H9 (cell line): ENCODE data around the gene CACNA2D3. TPM values are rescaled to one million over a fixed set of nuclear protein-coding genes. Genes with fewer than 3 reads are reported as not detected.

ENCODE experiments used
- DNase-seq: peaks from one replicate; pipeline ENCODE4 v3.0.0-alpha.2; 2017
- H2AFZ ChIP-seq: one replicate; pipeline ENCODE4 v1.6.1; 2013; ENCODE audit warnings: mild to moderate bottlenecking, low read length, control low read depth, moderate library complexity
- H2AK5ac ChIP-seq: 2 replicates; pipeline ENCODE4 v1.6.1; 2013; ENCODE audit warnings: low read length, control low read depth, mixed read lengths; ENCODE audit not compliant: insufficient read length
- H2BK120ac ChIP-seq: one replicate; pipeline ENCODE4 v1.6.1; 2013; ENCODE audit warnings: low read depth, mild to moderate bottlenecking, low read length, control low read depth, inconsistent platforms; ENCODE audit not compliant: poor library complexity, severe bottlenecking
- H2BK12ac ChIP-seq: 2 replicates; pipeline ENCODE4 v1.6.1; 2013; ENCODE audit warnings: low read length, control low read depth, mixed read lengths, low read depth; ENCODE audit not compliant: insufficient read length
- H2BK15ac ChIP-seq: 2 replicates; pipeline ENCODE4 v1.6.1; 2013; ENCODE audit warnings: low read depth, low read length, control low read depth
- H2BK20ac ChIP-seq: one replicate; pipeline ENCODE4 v1.6.1; 2013; ENCODE audit warnings: low read depth, mild to moderate bottlenecking, low read length, control low read depth, inconsistent platforms; ENCODE audit not compliant: poor library complexity, severe bottlenecking
- H2BK5ac ChIP-seq: 2 replicates; pipeline ENCODE4 v1.6.1; 2013; ENCODE audit warnings: low read length, control low read depth, mixed read lengths; ENCODE audit not compliant: insufficient read length
- H3K14ac ChIP-seq: 2 replicates; pipeline ENCODE4 v1.6.1; 2013; ENCODE audit warnings: low read length, control low read depth; ENCODE audit not compliant: insufficient read depth
- H3K18ac ChIP-seq: 2 replicates; pipeline ENCODE4 v1.6.1; 2013; ENCODE audit warnings: low read depth, mild to moderate bottlenecking, mixed read lengths, low read length, control low read depth; ENCODE audit not compliant: insufficient read length
- H3K23ac ChIP-seq: 2 replicates; pipeline ENCODE4 v1.6.1; 2013; ENCODE audit warnings: low read length, control low read depth, mixed read lengths, low read depth; ENCODE audit not compliant: insufficient read length
- H3K23me2 ChIP-seq: 2 replicates; pipeline ENCODE4 v1.6.1; 2013; ENCODE audit warnings: low read depth, mild to moderate bottlenecking, mixed read lengths, low read length, control low read depth; ENCODE audit not compliant: insufficient read length, poor library complexity, severe bottlenecking
- H3K27ac ChIP-seq: 2 replicates; pipeline ENCODE4 v1.5.1; 2013; ENCODE audit warnings: low read length, control low read depth, mixed read lengths, low read depth; ENCODE audit not compliant: insufficient read length
- H3K27me3 ChIP-seq: 2 replicates; pipeline ENCODE4 v1.6.1; 2013; ENCODE audit warnings: low read length, control low read depth, inconsistent platforms; ENCODE audit not compliant: insufficient read depth
- H3K4ac ChIP-seq: 2 replicates; pipeline ENCODE4 v1.6.1; 2013; ENCODE audit warnings: low read depth, mild to moderate bottlenecking, control low read depth, inconsistent platforms, low read length, moderate library complexity
- H3K4me1 ChIP-seq: 2 replicates; pipeline ENCODE4 v1.6.1; 2013; ENCODE audit warnings: low read length, control low read depth, inconsistent platforms; ENCODE audit not compliant: insufficient read depth
- H3K4me2 ChIP-seq: 2 replicates; pipeline ENCODE4 v1.6.1; 2013; ENCODE audit warnings: low read length, control low read depth, mixed read lengths; ENCODE audit not compliant: insufficient read length, insufficient read depth
- H3K56ac ChIP-seq: 2 replicates; pipeline ENCODE4 v1.6.1; 2013; ENCODE audit warnings: low read depth, mild to moderate bottlenecking, mixed read lengths, low read length, control low read depth; ENCODE audit not compliant: insufficient read length
- H3K79me1 ChIP-seq: 2 replicates; pipeline ENCODE4 v1.6.1; 2013; ENCODE audit warnings: low read depth, mild to moderate bottlenecking, moderate library complexity, low read length, control low read depth, inconsistent platforms; ENCODE audit not compliant: insufficient read depth, poor library complexity, severe bottlenecking
- H3K79me2 ChIP-seq: 2 replicates; pipeline ENCODE4 v1.6.1; 2013; ENCODE audit warnings: low read length, control low read depth, inconsistent platforms; ENCODE audit not compliant: insufficient read depth
- H3K9ac ChIP-seq: 2 replicates; pipeline ENCODE4 v1.6.1; 2013; ENCODE audit warnings: low read length, control low read depth, mixed read lengths; ENCODE audit not compliant: insufficient read length; ENCODE audit errors: extremely low read depth
- H3K9me3 ChIP-seq: one replicate; pipeline ENCODE4 v1.6.1; 2013; ENCODE audit warnings: low read depth, low read length, inconsistent platforms; ENCODE audit not compliant: control insufficient read depth
- H3T11ph ChIP-seq: one replicate; pipeline ENCODE4 v1.6.1; 2013; ENCODE audit warnings: mild to moderate bottlenecking, low read length, control low read depth, inconsistent platforms
- H4K20me1 ChIP-seq: one replicate; pipeline ENCODE4 v1.6.1; 2013; ENCODE audit not compliant: control insufficient read depth, insufficient read length, insufficient read depth
- H4K5ac ChIP-seq: 2 replicates; pipeline ENCODE4 v1.6.1; 2013; ENCODE audit warnings: low read depth, mild to moderate bottlenecking, mixed read lengths, low read length, control low read depth; ENCODE audit not compliant: insufficient read length
- H4K8ac ChIP-seq: replicated peaks from 2 replicates; pipeline ENCODE4 v1.6.1; 2013; ENCODE audit warnings: low read length, control low read depth, mixed read lengths, low read depth; ENCODE audit not compliant: insufficient read length
- H4K91ac ChIP-seq: 2 replicates; pipeline ENCODE4 v1.6.1; 2013; ENCODE audit warnings: low read depth, mild to moderate bottlenecking, moderate library complexity, mixed read lengths, low read length, control low read depth; ENCODE audit not compliant: insufficient read length
- H3K27ac Mint-ChIP-seq, 3 experiments: 2 replicates in 2 of 3; 3 replicates in 1 of 3; pipeline ENCODE4 v1.8.0; 2020 to 2021; ENCODE audit warnings: mixed read lengths in 3 of 3, mild to moderate bottlenecking in 1 of 3, moderate library complexity in 1 of 3
- H3K27me3 Mint-ChIP-seq: 2 replicates; pipeline ENCODE4 v1.8.0; 2021; ENCODE audit warnings: low read depth, mild to moderate bottlenecking, moderate library complexity, mixed read lengths
- H3K36me3 Mint-ChIP-seq, 3 experiments: 2 replicates in 2 of 3; 3 replicates in 1 of 3; pipeline ENCODE4 v1.8.0; 2020 to 2021; ENCODE audit warnings: low read depth in 3 of 3, mixed read lengths in 3 of 3; ENCODE audit not compliant: insufficient read depth in 1 of 3
- H3K4me1 Mint-ChIP-seq, 2 experiments: 2 replicates each; pipeline ENCODE4 v1.8.0; 2020; ENCODE audit warnings: mixed read lengths in 2 of 2
- H3K4me3 Mint-ChIP-seq, 2 experiments: 2 replicates in 1 of 2; 3 replicates in 1 of 2; pipeline ENCODE4 v1.8.0; 2020 to 2021; ENCODE audit warnings: mild to moderate bottlenecking in 2 of 2, mixed read lengths in 2 of 2, moderate library complexity in 1 of 2
- H3K9me3 Mint-ChIP-seq, 2 experiments: 2 replicates in 1 of 2; 3 replicates in 1 of 2; pipeline ENCODE4 v1.8.0; 2020; ENCODE audit warnings: mild to moderate bottlenecking in 2 of 2, mixed read lengths in 2 of 2, moderate library complexity in 1 of 2
- CTCF ChIP-seq: fragments of 200-600 bp; sonication (generic); conservative IDR thresholded peaks from 3 replicates; pipeline ENCODE4 v1.8.0; 2021; ENCODE audit warnings: antibody characterized with exemption, mild to moderate bottlenecking
- WGBS: extraction: QIAGEN DNeasy Blood & Tissue Kit; methylation state at CpG from one replicate; pipeline ENCODE4 v1.1.7; 2013; ENCODE audit warnings: missing lambda C conversion rate, low lambda C conversion rate, mixed read lengths; ENCODE audit not compliant: insufficient read length; ENCODE audit errors: extremely low coverage; 5-methylcytosine and 5-hydroxymethylcytosine counted together
- total RNA-seq: library from RNA; stranded (reverse); gene quantifications from 2 replicates; pipeline ENCODE4 v1.2.1, GENCODE V29; 2021

Gene CACNA2D3
- total RNA-seq, 1 experiment from 2014 or later = 3.2 TPM

DNA sequence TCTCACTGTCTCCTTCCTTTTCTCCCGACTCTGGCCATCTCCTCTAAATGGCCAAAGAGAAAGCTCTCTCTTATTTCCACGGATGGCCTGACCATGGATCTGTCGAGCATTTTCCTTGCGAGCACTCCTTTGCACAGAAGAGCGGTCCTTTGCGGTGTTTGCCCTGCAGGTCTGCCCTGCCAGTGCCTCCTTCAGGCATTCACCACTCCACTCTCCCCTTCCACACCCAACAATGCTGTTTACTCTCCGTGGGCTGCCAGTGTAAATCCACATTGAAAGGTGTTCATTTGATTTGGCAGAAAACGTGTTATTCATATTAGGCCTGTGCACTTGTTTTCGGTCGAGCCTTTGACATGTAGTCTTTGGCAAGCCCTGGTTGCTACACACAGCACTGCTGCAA is 49.6 kb downstream of the CACNA2D3 start:
- Mint-ChIP-seq H3K36me3 (no peaks in the 10 kb centered on the region), H3K27ac (no peak overlapping the region), H3K4me1 (peaks cover 11 to 12% of the 10 kb centered on the region in 2 experiments), H3K9me3 (no peaks in the 10 kb centered on the region; a peak in 1 of 5 replicates), H3K4me3 (no peak overlapping the region), H3K27me3 (no peaks in the 10 kb centered on the region)
- Histone ChIP-seq H2AK5ac (no peak overlapping the region), H4K5ac (no peak overlapping the region), H2BK15ac (no peak overlapping the region), H3K56ac (no peak overlapping the region), H3K4ac (no peak overlapping the region), H3K18ac (no peak overlapping the region), H3K4me2 (no peak overlapping the region), H3K14ac (no peak overlapping the region), H3K27ac (no peak overlapping the region), H4K20me1 (no peaks in the 10 kb centered on the region), H3K27me3 (no peaks in the 10 kb centered on the region), H3K4me1 (peaks cover 4% of the 10 kb centered on the region; the same call in 1 of the 2 replicates), H2BK5ac (no peak overlapping the region), H4K8ac (no peak overlapping the region), H3K9ac (no peak overlapping the region), H4K91ac (no peak overlapping the region), H2BK120ac (no peak overlapping the region), H3T11ph (no peak overlapping the region), H3K23me2 (no peaks in the 10 kb centered on the region), H2BK20ac (no peak overlapping the region), H3K9me3 (no peaks in the 10 kb centered on the region), H2BK12ac (no peak overlapping the region), H3K79me1 (no peaks in the 10 kb centered on the region), H3K23ac (no peak overlapping the region), H3K79me2 (no peaks in the 10 kb centered on the region), H2AFZ (no peak overlapping the region)
- TF ChIP-seq CTCF = no peak
- DNase-seq = no peak
- WGBS = no CpG with 5 or more reads among the region's 10 CpGs
